Ramos (cell line): ENCODE measurements around the gene PRKCA.

Experiments
- in situ Hi-C: fragments of 300-500 bp; cut with MboI; formaldehyde crosslinking; loops from one replicate; pipeline ENCODE4 v1.14.3; 2022; ENCODE audit warnings: low sequenced_read_pairs; ENCODE audit not compliant: unreplicated experiment

The PRKCA gene

DNA sequence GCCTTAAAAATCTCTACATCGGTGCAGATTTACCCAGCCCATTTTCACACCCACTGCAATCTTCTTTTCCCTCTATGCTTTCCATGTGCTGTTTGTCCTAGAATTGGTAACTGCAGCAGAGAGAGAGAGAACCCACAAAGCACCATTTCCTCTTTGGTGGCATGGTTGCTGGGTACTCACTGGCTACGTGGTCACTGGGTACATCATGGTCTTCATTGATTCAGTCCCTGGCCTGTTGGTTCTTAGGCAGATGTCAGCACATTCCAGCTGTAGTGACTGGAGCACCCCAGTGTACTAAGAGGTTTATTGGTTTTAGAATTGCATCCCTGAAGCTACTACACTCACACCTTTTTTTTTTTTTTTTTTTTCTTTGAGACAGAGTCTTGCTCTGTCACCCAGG, 376.4 kb downstream of the PRKCA start:
- in situ Hi-C loops = no loop called here

DNA sequence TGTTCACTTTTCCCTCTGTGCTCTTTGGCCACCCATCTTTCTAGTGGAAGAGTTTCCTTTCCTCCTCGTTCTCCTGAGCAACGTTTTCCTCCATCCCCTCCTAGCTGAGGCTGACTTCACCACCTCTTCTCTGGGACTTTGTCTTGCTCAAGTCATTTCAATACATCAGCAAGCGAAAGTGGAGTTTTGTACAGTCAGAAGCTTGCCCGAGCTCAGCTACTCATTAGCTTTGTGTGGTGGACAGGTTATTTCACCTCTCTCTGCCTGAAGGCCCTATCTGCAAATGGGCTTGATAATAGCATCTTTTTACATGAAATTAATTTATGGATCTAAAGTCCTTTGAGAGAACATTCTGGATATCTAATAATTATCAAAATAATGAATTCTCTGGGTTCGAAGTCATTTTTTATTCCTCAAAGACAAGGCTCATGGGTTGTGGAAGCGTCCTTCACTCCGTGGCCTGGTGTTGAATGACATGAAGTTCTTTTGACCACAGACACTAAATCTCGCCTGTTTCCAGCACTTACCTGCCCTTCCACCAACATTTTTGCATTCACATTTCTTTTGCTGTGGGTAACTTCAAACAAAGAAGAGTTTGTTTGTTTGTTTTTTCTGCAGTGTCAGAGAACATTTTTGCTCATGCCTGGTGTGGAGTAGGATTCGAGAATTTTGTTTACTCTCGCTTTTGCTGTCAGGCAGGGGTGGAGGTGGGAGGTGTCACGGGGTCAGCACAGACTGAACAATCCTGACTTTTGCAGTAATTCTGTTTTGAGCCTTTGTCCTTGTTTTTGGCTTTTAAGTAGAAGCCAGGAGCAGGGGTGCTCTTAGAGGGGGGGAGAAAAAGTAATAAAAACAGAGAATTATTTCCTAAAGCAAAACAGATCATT, 377.5 kb downstream of the PRKCA start:
- in situ Hi-C loops = no loop called here

DNA sequence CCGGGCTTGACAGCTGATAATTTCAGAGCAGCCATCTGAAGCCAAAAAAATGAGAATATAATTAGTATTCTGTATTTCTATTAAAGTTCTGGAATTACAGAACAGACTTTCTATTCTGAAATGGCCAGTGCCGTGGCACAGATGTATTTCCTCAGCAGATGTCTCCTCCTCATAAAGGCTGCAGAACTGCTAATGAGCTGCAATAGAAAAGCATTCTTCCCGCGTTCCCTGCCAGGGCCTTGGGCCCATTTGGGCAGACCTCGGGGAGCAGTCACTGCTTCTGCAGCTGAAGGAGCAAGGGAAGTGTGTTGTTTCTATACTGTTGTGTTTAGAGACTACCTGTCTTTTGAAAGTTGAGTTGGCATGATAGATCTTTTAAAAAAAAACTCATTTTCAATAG, 379.9 kb downstream of the PRKCA start:
- in situ Hi-C loops = no loop called here

DNA sequence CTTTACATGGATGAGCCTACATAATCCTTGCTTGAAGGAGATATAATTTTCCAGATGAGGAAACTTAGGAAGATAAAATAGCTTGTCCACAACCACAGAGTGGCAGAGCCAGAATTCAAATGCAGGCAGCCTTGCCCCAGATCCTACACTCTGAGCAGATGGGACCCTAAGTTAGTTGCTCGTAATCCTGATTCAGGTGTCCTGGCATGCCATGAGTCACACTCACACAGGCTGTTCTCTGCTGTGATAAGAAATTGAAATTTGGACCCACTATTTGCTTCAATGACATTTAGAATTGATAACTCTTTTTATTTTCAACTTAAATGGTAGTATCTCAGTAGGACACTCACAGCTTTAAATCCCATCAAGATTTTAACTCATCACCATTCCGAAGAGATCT, 381.8 kb downstream of the PRKCA start:
- in situ Hi-C loops = no loop called here

DNA sequence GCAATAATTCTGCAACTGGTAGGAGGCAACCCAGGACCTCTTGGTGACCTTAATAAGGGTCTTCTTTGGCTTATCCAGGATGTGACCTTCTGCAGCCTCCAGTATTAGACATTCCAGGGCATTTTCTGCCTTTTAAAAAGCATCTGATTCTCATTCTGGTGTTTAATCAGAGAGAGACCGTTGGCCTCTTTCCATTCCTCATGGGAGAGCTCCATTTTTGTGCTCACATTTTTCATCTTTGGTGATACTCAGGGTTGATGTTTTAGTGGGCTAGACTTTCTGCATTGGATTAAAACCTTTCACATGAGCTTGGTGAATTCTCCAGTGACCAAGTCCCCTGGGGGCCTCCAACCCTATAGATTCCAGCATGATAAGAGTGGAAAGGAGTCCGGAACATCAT, 382.3 kb downstream of the PRKCA start:
- in situ Hi-C loops = no loop called here

DNA sequence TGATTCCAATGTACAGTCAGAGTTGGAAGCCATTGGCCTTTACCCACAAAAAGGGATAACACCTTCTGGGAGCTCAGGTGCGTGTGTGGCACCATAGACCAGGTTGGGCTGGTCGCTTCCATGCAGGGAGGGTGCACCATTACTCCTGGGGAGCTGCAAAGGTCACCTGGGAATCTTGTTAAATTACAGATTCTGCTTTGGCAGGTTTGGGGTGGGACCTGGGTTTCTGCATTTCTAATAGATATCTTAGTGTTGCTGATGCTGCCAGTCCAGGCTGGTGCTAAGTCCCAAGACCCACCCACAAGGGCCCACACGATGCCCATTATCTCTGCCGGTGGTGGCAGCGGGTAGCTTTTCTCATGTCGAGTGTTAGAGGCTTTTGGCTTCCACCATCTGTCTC, 384.2 kb downstream of the PRKCA start:
- in situ Hi-C loops = no loop called here

DNA sequence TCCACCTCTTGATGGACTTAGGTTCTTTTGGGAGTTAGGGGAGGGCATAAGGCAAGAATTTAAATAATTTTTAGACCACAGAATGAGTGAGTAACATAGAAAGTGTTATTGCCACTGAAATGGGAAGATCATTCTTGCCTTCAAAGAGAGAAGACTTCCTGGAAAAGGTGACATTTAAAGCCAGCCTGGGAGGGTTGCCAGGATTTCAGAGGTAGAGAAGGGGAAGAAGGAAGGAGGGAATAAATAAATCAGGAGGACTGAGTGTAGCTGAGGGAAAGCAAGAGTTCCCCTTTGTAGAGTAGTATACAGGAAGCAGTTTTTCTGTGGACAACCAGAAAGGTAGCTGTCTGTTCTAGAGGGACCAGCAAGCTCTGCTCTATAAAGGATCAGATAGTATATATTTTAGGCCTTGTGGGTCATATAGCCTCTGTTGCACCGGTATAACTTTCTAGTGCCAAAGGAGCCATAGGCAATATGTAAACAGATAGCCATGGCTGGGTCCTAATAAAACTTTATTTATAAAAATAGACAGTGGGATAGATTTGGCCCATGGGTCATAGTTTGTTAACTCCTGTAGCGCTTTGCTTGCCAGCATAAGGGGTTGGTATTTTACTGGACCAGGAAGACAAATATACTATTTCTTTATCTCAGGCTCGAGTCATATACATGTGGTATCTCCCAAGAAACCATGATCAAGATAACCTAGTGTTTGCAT, 385.3 kb downstream of the PRKCA start:
- in situ Hi-C loops = no loop called here

DNA sequence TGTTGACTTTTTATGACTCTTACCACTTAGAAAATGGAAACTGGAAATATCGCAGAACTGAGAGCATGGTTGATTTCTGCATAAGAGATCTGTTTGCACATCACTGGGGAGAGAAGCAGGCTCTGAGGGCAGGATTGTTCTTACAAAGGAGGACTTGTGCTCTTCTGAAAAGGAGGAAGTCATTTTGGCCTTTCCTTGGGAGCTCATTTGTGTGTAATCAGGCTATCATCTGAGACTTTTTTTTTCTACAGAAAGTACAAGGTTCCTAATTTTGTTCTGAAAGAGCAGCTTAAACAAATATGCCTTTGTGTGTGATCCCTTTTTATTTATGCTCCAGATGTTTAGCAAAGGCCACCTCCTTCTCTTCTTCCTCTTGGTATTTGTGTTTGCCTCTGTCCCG, 386.8 kb downstream of the PRKCA start:
- in situ Hi-C loops = no loop called here

DNA sequence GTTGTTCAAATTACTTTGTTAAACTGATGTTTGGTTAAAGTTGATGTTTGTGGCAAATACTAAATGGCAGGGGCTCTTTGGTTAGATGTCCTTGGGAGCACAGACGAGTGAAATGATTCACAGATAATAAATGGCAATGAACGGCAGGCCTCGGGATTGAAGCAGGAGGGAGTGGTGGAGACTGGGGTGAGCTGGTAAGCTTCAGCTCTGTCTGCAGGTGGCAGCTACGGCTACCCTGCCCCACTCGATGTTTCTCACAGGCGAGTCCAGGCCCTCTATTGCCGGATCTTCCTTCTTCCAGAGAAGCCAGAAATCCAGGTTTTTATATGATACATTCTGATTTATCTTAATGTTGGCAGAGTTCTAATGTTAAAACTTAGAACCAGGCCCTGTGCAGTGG, 387.8 kb downstream of the PRKCA start:
- in situ Hi-C loops = no loop called here

DNA sequence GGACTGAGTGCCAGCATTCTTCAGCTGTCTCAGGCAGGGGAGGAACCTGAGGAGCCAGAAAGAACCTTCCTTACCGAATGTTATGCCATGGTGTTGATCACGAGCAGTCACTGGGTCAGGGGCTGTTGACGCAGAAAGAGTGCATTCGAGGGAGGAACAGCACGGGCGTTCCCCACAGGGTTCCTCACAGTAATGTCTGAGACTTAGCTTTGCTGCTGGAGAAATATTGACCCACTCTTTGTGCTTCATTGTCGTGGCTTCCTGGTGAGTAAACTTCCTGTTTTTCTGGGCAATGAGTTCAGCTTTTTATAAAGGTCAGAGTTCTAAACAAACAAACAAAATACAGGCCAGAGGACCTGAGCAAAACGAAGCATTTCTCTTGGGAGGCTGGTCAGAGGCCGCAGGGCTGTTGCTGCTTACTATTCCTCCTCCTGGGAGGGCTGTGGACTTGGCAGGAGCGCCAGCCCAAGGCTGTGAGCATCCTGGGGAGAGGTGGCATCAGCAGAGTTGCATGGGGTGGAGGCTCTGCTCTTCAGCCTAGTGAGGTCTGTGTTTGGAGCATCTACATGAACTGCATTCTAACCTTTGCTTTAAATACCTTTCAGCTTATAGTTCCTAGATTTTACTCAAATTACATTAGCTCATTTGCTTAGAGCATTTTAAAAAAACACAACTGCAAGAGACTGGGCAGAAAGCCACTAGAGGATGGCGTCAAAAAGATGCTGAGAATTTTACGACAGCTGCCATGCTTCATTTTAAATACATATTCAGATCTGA, 389.4 kb downstream of the PRKCA start:
- in situ Hi-C loops = no loop called here

DNA sequence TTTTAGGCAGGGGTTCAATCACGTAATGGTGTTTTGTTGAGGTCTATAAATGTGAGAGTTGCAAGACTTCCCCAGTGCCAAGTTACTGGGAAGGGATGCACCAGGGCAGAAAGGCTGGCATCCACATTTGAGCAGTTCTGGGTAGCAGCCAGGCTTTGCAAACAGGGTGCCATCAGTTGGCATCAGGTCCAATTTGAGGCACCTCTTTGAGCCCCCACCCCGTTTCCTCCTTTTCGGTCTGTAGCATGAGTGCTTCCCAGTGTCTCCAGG, 389.9 kb downstream of the PRKCA start:
- in situ Hi-C loops = no loop called here

DNA sequence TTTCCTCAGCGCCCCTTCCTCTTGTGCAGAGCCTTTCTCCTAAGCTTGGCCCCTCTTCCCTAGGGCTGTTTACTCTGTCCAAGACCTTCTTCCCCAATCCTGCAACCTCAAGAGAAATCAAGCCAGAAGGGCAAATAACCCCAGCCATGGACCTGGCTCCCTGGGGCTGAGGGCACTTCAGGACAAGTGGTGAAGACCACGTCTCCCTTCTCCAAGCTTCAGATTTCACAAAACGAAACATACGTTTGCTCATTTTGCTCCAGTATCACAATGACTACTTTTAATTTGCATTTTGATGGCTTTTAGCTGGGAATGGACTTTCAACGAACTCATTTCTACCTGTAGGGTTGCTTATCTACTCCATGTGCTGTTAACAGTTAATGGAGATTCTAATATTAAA, 392.7 kb downstream of the PRKCA start:
- in situ Hi-C loops = no loop called here

DNA sequence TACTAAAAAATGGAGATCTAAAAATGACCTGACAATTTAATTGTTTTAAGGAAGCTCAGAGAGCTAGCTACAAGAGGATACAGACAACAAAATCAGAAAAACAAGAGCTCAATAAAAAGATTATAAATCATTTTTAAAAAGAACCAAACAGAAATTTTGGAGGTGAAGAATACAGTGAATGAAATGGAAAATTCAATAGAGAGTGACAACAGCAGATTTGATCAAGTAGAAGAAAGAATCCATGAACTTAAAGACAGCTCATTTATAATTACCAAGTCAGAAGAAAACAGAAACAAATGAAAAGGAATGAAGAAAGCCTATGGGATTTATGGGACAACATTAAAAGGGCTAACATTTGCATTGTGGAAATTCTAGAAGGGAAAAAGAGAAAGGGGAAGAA, 395.9 kb downstream of the PRKCA start:
- in situ Hi-C loops = no loop called here

DNA sequence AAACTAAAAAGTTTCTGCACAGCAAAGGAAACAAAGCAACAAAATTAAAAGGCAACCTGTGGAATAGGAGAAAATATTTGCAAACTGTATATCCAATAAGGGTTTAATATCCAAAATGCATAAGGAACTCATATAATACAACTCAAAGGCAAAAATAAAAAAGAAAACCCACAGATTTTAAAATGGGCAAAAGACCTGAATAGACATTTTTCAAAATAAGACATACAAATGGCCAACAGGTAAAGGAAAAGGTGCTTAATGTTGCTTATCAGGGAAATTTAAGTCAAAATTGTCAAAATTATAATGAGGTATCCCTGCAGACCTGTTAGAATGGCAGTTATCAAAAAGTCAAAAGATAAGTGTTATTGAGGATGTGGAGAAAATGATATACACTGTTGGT, 399.0 kb downstream of the PRKCA start:
- in situ Hi-C loops = no loop called here

DNA sequence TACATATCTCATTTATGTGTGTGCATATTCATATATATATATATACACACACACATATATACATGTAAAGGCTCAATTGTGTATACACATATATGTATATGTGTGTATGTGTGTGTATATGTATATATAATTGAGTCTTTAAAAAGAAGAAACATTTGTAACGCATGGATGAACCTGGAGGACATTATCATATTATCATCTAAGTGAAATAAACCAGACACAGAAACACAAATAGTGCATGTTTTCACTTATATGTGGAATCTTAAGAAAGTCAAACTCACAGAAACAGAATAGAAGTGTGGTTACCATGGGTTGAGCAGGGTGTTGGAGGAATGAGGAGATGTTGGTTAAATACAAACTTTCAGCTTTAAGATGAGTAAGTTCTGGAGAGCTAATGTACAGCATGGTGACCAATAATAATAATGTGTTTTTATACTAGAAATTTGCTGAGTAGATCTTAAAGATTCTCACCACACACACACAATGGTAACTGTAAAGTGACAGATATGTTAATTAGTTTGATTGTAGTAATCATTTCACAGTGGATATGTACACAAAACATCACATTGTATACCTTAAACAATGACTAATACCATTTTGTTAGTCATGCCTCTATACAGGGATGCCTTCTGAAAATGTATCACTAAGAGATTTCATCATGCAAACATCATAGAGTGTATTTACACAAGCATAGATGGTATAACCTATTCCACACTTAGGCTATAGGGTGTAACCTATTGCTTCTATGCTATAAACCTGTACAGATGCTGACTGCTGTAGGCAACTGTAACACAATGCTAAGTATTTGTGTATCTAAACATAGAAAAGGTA, 399.9 kb downstream of the PRKCA start:
- in situ Hi-C loops = no loop called here

DNA sequence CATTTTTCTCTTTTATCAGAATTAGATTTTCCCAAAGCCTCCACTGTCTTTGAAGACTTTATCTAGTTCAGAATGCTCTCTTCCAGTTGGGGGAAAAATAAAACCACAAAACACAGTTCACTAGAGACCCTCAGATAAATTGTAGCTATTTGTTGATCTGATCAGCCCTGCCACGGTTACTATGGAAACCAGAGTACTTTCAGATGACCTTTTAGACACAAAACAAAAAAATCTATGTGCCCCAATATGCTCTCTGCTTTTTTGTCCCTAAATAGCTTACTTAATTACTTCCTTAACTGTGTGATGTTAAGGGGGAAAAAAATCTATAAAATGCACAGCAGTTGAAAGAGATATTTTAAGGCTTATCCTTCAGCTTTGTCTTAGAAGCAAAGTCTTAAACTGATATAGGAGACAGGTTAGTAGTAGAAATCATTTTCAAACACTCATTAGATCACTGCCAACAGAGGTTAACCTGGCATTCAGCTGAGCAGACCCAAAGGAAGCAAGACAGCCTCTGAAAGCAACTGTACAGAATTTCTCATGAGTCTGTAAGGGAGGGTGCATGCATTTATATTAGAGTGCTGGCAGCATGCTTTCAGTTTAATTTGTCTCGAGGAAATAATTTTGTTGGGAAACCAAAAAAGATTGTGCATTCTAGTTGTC, 402.6 kb downstream of the PRKCA start:
- in situ Hi-C loops = no loop called here

DNA sequence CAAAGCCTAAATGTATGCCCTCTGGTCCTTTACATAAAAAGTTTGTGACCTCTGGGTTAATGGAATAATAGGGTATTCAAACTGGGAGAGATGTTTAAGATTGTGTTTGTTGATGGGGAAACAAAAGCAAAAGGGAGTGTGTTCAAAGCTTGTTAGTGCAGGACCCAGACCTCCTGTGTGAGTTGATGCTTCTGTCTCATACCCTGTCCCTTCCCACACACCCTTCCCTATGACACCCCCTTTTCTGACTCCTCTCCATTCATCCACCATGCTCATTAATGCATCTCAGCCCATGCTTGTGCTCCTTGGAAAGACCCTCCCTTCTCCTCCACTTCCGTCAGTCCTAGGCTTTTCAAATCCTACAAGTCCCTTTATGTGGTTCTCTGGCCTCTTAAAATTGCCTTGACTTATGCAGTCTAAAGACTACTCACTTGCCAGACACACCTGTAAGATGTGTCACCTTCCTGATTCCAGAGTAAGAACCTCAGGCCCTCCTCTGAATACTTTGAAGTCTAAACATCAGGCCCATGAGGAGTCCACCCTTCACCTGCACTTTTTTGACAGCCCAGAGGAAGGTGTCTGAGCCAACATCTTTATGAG, 404.5 kb downstream of the PRKCA start:
- in situ Hi-C loops = no loop called here

DNA sequence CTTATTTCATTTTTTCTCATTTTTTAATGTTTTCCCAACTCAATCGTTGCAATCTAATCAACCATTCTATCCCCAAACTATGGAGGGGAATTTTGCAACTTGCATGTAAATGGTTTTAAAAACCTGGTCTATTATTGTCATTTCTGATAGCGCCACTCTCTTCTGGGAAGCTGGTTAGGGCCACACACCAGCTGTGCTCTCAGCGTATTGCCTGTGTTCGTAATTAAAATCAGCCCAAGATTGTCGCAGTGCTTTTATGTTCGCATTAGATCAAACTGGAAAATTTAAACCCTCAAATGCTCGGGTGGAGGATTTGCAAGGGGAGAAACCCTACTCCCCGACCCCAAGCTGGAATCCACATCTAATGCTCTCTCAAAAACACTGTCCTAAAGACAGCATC, 409.0 kb downstream of the PRKCA start:
- in situ Hi-C loops = no loop called here

DNA sequence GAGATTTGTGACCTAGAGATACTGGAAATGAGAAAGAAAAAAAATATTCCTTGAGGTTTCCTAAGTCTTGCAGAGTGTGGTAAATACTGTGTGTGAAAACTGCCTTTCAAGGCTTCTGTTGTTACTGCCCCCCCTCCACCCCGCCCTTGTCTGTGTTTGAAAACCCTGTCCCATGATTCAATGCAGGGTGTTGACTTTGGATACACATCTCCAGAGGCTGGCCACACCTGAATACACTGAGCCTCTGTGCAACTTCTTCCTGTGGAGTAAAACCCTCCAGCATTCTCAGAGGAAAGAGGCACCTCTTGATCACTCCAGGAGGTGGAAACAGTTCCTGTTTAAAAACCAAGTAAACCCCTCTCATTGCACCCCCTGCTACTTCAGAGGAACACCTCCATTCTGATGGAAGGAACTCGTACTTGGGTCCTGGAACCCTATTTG, 409.5 kb downstream of the PRKCA start:
- in situ Hi-C loops = no loop called here
